ENCODE measurements around the gene SYK.
"Not testable (repeated sequence)": the region's sequence is repeated elsewhere in the genome, so short reads cannot be mapped to it uniquely, and the experiment has no call there.

SYK gene

DNA sequence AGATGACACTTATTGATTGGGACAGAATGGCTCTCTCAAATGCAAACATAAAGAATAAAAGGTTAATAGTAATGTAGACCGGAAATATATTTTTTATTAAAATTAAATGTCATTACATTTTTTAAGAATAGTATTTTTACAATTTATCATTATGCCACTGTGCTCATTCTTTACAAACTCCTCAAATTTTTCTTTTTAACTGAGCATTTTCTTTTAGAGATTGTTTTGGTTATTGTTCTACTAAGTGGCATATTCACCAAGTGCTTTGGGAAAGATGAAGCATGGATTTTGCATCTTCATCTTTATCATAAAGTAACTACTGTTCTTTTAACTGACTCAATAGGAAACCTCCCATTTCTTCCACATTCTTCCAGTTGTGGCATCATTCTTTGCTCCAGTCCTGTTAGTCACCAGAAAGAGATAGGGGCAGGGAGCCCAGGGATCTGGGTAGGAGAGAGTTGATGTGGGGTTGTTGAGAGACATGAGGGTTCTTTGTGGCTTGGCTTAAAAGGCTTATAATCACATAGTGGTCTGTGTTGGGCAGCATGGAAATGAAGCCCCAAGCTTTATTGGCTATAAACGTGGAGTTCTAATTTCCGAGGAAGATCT lies 69.8 kb downstream of the SYK start:
- DNase-seq (ENCODE audit: insufficient read length, low spot score): no peak
- no peak for FAIRE-seq

DNA sequence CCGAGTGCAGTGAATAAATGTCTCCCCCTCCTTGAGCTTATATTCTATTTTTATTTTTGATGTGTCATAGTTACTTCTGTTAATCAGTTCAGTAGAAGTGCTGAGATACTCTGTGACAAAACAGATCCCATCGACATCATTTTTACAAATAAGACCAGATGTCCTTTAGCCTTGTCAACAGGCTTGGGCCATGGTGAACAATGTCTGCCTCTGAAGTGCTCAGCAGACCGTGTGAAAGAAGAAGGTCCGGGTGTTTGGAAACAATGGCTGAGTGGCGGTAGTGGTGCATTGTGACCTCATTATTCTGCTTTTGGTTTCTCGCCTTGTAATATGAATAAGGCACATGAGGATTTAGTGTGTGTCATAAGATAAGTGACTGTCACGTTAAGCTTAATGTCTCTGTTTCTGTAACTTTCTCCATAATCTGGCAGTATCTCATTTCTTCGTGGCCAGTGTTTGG lies 71.2 kb downstream of the SYK start:
- DNase-seq (ENCODE audit: insufficient read length, low spot score) (no peak), FAIRE-seq (no peak)

DNA sequence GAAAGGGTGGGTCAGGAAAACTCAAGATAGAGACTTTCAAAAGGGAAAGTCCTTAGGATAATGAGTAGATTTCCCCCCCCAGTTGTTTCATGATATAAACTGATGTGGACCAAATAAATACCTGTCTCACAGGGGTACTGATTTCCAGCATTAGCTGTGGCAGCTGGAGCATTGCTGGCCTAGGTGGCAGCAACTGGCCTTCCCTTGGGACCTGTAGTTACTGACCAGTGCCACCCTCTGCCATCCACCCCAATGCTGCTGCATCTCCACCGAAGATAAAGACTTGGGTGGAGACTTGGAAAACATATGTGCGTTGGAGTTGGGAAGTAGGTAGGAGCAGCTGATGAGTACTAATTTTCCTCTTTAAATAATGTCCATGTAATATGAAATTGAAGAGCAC lies 71.8 kb downstream of the SYK start:
- no peak for DNase-seq (ENCODE audit: insufficient read length, low spot score)
- FAIRE-seq: no peak

DNA sequence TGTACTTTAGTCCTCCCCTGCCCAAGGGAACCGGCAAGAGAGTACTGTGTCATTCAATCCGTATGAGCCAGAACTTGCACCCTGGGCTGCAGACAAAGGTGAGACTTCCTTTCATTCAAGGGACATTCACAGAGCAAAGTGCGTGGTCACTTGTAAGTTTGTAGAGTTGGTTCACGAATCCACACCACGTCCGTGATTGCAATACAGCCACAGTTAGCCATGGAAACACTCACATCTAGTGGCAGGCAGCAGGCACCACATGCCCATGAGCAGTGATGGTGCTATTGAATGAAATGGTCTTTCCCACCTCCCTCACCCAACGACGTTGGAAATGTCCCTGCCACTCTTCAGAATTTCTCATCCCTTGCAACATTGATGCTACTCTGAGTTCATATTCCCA lies 72.6 kb downstream of the SYK start:
- DNase-seq (ENCODE audit: insufficient read length, low spot score): no peak
- no peak for FAIRE-seq

DNA sequence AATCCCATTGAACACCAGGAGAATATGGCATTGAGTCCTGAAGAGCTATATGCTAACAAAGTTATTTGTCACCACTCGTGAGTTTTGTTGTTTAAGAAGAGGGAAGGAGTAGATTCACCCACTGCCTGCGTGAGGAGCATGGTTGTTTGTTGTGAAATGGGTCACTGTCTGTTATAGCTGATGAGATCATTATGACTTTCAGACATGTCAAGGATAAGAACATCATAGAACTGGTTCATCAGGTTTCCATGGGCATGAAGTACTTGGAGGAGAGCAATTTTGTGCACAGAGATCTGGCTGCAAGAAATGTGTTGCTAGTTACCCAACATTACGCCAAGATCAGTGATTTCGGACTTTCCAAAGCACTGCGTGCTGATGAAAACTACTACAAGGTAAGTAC lies 76.9 kb downstream of the SYK start:
- FAIRE-seq (no peak), DNase-seq (ENCODE audit: insufficient read length, low spot score) (no peak)

DNA sequence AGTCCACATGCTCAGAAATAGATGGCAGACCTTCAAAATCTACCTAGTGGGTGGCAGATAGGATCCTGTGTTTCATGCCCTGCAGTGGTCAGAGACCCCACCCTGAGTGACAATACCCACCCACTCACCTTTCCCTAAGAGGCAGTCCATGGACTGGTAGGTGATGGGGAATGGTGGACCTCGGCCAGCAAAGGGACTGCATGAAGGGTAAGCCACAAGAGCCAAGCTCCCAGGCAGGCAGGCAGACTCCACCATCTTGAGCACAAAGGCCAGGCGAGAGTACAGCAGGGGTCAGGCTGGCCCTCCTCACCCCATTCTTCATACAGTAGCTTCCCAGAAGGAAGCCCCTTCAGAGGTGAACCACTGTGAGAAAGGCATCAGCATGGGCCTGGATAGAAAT lies 78.4 kb downstream of the SYK start:
- DNase-seq (ENCODE audit: insufficient read length, low spot score) (no peak), FAIRE-seq (no peak)

DNA sequence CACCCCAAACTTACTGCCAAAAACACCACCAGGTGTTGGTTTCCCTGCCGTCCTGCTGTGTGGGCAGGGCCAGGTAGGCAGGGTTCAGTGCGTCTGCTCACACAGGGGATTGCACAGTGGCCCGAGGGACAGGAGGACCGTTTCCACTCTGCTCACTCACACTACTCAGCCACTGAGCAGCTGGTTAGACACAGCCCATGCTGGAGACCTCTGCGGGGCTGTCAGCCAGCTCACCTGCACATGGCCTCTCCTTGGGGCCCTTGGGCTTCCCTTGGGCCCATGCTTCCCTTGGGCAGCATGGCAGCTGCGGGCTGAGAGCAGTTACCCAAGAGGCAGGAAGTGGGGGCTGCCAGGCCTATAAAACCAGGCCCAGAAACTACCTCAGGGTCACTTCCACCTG lies 79.0 kb downstream of the SYK start:
- no peak for FAIRE-seq
- no peak for DNase-seq (ENCODE audit: insufficient read length, low spot score)

DNA sequence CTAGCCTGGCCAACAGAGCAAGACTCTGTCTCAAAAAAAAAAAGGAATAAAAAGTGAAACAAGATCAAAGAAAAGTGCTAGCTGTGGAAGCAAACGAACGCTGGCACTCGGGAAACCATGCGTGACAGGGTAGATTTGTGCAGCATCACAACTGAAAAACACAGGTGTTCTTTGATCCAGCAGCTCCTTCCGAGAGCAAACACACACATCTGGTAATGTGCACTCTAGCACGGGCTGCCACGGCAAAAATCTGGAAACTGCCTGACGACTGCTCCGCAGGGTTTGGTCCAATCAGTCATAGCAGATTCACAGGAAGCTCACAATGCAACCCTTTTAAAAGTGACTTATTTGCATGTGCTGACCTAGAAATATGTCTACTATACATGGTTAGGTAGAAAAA lies 80.0 kb downstream of the SYK start:
- DNase-seq (ENCODE audit: insufficient read length, low spot score) (no peak), FAIRE-seq (no peak)

DNA sequence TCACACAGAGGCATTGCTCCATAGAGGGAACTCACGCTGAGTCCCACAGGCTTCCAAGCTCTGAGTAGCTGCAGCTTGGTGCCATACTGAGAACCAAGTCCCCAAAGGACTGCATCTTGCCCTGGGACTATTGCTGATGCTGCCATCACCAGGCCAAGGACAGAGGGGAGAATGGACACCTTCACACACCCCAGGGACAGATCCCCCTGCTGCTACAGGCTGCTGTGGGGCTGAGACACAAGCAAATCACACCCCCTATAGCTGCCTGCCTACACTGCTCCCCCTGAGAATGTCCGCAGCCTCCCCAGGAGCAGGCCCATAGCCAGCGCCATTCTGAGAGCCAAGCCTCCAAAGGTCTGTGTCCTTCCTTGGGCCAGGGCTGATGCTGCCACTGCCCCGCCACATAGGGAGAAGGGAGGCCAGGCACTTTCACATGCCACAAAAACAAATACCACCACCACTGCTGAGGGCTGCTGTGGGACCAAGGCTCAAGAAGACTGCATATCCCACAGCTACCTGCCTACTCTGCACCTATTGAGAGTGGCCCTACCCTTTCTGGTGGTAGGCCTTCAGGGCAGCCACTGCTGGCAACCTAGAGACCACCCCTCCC lies 81.5 kb downstream of the SYK start:
- FAIRE-seq (no peak), DNase-seq (ENCODE audit: insufficient read length, low spot score) (no peak)

DNA sequence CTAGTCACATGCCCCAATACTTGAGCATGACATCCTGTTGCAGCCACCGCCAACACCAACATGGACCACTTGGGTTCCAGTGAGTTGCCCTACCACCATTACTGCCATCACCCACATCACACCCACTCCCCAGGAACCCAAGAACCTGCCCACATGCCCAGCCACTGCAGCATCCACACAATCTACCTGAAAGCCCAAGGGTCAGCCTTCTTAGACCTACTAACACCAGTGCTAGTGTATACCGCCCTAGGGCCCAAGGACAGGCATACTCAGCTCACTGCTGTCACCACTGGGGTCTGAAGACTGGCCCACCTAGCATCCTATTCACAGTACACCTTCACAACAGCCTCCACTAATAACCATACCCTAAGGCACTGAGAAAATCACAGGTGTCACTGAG lies 82.0 kb downstream of the SYK start:
- no peak for DNase-seq (ENCODE audit: insufficient read length, low spot score)
- FAIRE-seq: no peak

DNA sequence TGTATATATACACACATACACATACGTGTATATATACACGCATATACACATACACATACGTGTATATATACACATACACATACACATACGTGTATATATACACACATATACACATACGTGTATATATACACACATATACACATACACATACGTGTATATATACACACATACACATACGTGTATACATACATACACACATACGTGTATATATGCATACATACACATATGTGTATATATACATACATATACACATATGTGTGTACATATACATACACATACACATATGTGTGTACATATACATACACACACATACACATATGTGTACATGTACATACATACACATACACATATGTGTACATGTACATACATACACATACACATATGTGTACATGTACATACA lies 82.6 kb downstream of the SYK start:
- FAIRE-seq: no peak
- DNase-seq (ENCODE audit: insufficient read length, low spot score): no peak

DNA sequence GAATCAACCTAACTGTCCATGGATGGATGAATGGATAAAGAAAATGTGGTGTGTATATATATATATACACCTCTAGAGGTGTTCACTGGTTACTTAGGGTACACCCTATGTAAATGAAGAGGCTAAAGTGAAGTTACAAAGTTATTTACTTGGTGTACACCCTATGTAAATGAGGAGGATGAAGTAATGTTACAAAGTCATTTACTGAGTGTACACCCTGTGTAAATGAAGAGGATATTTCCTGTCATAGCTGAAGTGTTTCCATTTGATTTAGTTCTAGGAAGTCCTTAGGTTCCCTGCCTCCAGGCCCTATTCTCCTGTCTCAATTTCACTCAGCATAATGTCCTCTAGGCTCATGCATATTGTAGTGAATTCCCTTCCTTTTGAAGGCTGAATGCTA lies 85.2 kb downstream of the SYK start:
- not testable (repeated sequence) for DNase-seq (ENCODE audit: insufficient read length, low spot score); FAIRE-seq

DNA sequence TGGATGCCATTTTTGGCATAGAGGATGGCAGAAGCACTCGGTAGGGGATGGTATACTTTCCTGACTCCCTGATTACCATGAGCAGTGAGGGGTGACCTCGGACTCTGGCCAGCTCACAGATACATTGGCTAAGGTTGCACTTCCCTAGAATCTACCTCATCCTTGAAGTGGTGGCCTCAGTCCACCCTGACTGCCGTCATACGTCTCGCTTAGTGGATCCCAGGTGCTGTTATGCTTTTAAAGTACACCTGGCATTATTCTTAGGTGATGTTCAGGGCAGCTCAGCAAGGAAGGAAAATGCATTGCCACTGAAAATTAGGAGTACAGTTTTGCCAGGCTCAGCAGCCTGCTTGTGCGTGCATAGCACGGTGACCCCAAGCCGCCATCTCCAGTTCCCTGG lies 87.3 kb downstream of the SYK start:
- no peak for DNase-seq (ENCODE audit: insufficient read length, low spot score)
- FAIRE-seq: no peak

DNA sequence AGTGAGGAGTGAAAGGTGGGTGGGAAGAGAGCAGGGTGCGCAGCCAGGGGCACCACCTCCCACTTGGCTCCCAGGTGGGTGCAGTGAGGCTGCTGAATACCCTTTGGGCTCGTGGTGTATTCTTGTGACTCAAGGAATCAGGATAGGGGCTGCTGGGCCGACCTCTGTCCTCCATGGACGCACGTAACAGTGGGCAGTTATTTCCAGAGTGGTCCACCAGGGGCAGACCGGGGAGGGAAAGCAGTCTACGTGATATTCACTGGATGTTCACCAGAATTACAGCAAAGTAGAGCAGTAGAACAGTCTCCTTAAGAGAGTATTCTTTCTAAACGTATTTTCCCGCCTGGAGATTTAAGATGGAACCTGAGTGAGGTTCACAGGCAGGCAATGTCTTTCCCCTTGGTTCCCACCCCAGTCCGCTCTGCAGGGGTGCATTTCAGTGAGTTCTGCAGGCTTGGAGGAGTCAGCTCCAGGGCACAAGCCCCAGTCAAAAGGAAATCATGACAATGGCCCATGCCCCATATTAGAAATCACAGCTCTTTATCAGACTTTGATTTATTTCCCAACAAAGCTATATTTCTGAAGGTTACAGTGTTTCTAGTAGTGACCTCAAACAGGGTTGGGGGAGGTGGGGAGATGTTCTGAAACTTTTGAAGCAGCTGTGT lies 88.7 kb downstream of the SYK start:
- peak; percentile 5 for DNase-seq (ENCODE audit: insufficient read length, low spot score)
- no peak for FAIRE-seq

DNA sequence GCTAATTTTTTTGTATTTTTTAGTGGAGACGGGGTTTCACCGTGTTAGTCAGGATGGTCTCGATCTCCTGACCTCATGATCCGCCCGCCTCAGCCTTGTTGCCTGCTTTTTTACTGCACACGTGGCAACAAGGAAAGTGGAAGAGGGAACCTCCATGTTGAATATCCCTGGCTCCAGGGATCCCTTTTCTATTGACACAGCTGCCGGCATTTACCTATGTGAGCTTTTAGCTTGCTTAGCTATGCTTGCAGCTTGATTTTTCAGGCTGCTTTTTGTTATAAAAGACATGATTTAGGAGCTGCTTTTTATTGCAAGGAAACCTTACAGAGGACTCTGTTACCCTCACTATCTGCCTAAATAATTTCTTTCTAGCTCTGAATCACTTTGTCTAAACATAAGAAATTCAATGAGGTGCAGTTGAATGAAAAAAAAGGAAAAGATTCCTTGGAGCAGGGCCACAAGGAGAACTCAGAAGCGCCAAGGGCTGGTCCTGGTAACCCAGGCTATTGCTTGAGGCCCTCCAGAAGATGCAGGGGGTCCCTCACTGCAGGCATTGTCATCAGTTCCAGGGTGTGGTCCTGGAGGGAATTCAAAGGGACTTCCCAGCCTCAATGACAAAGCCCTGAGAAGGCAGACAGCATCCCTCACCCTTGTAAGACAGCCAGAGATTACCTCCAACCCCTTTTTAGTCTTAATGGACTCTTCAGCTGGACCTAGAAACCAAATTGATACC lies 89.9 kb downstream of the SYK start:
- no peak for DNase-seq (ENCODE audit: insufficient read length, low spot score)
- FAIRE-seq: no peak

DNA sequence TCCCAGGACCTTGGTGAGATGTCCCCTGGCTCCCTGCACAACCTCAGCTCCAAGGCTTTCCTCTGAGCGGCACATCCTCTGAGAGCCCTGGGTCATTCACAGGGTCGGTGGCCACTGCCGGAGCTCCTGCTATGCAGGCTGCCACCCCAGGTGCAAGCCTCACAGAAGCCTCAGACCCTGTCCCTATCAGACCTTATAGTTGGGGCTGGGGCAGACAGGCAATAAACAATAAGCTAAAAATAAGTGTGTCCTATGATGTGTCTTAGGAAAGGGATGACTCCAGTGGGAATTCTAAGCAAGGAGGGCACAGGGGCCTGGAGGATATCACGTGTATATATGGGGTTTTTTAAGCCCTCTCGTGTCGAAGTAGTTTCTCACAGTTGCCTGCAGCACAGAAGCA lies 91.3 kb downstream of the SYK start:
- DNase-seq (ENCODE audit: insufficient read length, low spot score) (no peak), FAIRE-seq (no peak)

DNA sequence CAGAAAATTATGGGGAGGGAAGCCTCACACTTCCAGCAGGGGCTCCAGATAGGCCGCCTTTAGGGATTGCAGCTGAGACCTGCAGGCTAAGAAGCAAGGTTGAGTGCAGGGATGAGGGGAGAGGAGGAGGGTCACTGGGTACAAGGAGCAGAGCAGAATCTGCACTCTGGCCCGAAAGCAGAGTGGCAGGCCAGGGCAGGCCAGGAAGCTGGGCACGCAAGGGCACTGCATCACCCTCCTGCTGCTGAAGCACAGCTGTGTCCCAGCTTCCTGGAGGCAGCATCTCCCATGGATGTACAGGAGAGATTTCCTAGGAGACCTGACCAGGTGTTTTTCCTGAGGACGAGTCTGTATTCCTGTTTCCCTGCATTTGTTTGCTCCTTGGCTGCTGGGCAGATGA lies 92.1 kb downstream of the SYK start:
- no peak for DNase-seq (ENCODE audit: insufficient read length, low spot score)
- FAIRE-seq: no peak

DNA sequence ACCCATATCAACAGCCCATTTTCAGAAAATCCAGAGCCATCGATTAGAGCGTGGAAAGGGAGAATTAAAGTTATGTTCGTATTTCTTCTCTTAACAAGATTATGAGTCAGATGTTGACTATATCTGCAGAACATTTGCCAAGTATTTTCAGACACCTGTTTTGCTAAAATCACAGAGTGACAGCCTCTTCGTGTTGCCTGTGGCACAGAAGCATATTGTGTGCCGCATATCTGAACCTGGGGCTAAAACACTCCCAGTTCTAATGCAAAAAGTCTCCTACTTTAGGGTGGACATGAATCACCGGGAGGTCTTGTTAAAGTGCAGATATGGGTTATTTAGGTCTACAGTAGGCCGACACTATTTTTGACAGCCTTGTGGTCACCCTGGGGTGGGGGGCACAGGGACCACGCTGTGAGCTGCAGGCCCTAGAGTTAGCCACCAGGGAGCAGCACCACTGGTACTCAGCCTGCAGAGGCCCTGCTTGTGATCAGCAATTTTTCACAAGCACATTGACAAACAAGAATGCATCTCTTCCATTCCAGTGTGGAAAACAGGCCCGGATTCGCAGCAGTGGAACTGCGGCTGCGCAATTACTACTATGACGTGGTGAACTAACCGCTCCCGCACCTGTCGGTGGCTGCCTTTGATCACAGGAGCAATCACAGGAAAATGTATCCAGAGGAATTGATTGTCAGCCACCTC lies 93.5 kb downstream of the SYK start:
- DNase-seq (ENCODE audit: insufficient read length, low spot score) (peak; percentile 8), FAIRE-seq (no peak)

DNA sequence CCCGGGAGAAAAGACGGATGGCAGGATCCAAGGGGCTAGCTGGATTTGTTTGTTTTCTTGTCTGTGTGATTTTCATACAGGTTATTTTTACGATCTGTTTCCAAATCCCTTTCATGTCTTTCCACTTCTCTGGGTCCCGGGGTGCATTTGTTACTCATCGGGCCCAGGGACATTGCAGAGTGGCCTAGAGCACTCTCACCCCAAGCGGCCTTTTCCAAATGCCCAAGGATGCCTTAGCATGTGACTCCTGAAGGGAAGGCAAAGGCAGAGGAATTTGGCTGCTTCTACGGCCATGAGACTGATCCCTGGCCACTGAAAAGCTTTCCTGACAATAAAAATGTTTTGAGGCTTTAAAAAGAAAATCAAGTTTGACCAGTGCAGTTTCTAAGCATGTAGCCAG lies 94.2 kb downstream of the SYK start:
- DNase-seq (ENCODE audit: insufficient read length, low spot score) (no peak), FAIRE-seq (no peak)

DNA sequence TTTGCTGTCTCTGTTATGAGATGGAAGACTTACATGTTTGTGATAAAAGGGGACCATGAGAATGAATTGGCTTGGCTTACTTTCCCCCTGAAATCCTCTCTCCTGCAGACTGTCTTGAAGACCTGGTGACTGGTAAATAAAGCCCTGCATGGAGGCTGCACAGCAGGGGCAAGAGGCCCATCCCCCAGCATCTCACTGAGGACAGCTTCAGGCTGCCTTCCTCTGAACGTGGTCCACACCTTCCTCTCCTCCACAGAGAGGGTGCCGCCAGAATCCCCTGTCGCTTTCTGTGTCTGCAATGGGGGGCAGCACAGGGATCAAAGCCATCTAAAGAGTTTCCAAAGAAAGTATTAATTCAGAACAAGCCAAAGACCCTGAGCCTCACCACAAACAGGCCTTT lies 94.6 kb downstream of the SYK start:
- DNase-seq (ENCODE audit: insufficient read length, low spot score): no peak
- no peak for FAIRE-seq

DNA sequence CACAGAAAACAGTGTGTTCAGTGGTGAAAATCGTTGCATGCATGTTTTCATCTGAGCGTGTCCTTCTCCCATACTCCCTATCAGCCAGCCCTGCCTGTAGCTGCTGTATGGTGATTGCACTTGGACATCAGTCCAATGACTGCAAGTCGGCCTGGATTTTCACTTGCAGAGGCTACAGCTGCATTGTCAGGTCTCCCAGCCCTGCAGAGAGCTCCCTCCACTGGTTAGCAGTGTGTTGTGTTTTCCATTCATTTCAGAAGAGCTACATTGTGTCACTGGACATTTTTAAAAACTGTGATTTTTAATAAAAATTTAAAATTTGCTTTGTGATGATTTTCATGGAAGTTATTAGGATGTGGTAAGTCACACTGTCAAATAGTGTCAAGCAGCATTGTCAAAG lies 96.6 kb downstream of the SYK start:
- DNase-seq (ENCODE audit: insufficient read length, low spot score) (no peak), FAIRE-seq (no peak)
